Right atrium auricular region (tissue), 2 donors: ENCODE results near the gene PMPCA. TPM values are rescaled to one million over a fixed set of nuclear protein-coding genes. Genes with fewer than 3 reads are reported as not detected.

Experiments used
- DNase-seq: peaks from one replicate; pipeline ENCODE4 v3.0.0-alpha.2; 2019; ENCODE audit warnings: low spot score
- H3K27ac ChIP-seq, 2 donors: fragments of 200-600 bp; sonication (generic); 1 replicate in 1 of 2; 2 replicates in 1 of 2; pipeline ENCODE4 v1.5.1; 2016 to 2019
- H3K27me3 ChIP-seq, 2 donors: fragments of 200-600 bp; sonication (generic); one replicate each; pipeline versions ENCODE4 v1.5.1 to v1.6.0; 2017 to 2019
- H3K36me3 ChIP-seq: fragments of 200-600 bp; sonication (generic); one replicate; pipeline ENCODE4 v1.5.1; 2016
- H3K4me1 ChIP-seq, 2 donors: fragments of 200-600 bp; sonication (generic); one replicate each; pipeline versions ENCODE4 v1.5.1 to v1.6.0; 2017 to 2019
- H3K4me3 ChIP-seq, 2 donors: fragments of 200-600 bp; sonication (generic); 1 replicate in 1 of 2; 2 replicates in 1 of 2; pipeline ENCODE4 v1.5.1; 2017 to 2019; ENCODE audit warnings: mild to moderate bottlenecking in 1 of 2, moderate library complexity in 1 of 2
- H3K9me3 ChIP-seq, 2 donors: fragments of 200-600 bp; sonication (generic); one replicate each; pipeline ENCODE4 v1.5.1; 2019
- CTCF ChIP-seq, 2 donors: fragments of 200-600 bp; sonication (generic); IDR thresholded peaks; one replicate each; pipeline ENCODE4 v1.5.1; 2019; ENCODE audit warnings: antibody characterized with exemption in 2 of 2
- total RNA-seq, 2 donors: library from RNA; depleted of rRNA; stranded (reverse); fragments of >200 nt; gene quantifications; one replicate each; pipeline ENCODE4 v1.1.0, GENCODE V29; 2016

The PMPCA gene
- total RNA-seq, 2 donors from 2014 or later, result 40.8 to 47.4 TPM

- TF ChIP-seq CTCF (IDR thresholded peaks at IDR 0.05), result no peak
- Histone ChIP-seq H3K27ac (no peak overlapping the region), H3K4me3 (no peak overlapping the region), H3K9me3 (no peaks in the 10 kb centered on the region), H3K27me3 (no peaks in the 10 kb centered on the region), H3K4me1 (no peaks in the 10 kb centered on the region), H3K36me3 (peaks cover 21% of the 10 kb centered on the region)
- no peak for DNase-seq
Measured at GRCh38 chr9:136430588-136431234, 20.3 kb downstream of the PMPCA start.

- Histone ChIP-seq H3K4me3 (no peak overlapping the region), H3K36me3 (peaks cover 21% of the 10 kb centered on the region), H3K27ac (no peak overlapping the region), H3K9me3 (no peaks in the 10 kb centered on the region), H3K27me3 (no peaks in the 10 kb centered on the region), H3K4me1 (peaks cover 0 to 7% of the 10 kb centered on the region in 2 donors)
- TF ChIP-seq CTCF (IDR thresholded peaks at IDR 0.05), result no peak
- no peak for DNase-seq
Measured at GRCh38 chr9:136431782-136432350, 21.4 kb downstream of the PMPCA start.

- Histone ChIP-seq H3K4me1 (peaks cover 0 to 14% of the 10 kb centered on the region in 2 donors), H3K36me3 (peaks cover 21% of the 10 kb centered on the region), H3K27me3 (no peaks in the 10 kb centered on the region), H3K27ac (no peak overlapping the region), H3K4me3 (no peak overlapping the region), H3K9me3 (no peaks in the 10 kb centered on the region)
- DNase-seq, result no peak
- no peak for TF ChIP-seq CTCF (IDR thresholded peaks at IDR 0.05)
Measured at GRCh38 chr9:136432591-136432990, 22.1 kb downstream of the PMPCA start.

GRCh38 chr9:136433043-136433715 lies 22.7 kb downstream of the PMPCA start:
- H3K36me3 ChIP-seq, result peaks cover 21% of the 10 kb centered on the region
- DNase-seq, result no peak
- peaks cover 0 to 20% of the 10 kb centered on the region in 2 donors for H3K4me1 ChIP-seq
- H3K27me3 ChIP-seq, result no peaks in the 10 kb centered on the region
- no peak overlapping the region for H3K27ac ChIP-seq
- TF ChIP-seq CTCF (IDR thresholded peaks at IDR 0.05), result no peak
- no peak overlapping the region for H3K4me3 ChIP-seq
- H3K9me3 ChIP-seq, result no peaks in the 10 kb centered on the region

GRCh38 chr9:136433849-136434579 lies 23.6 kb downstream of the PMPCA start:
- TF ChIP-seq CTCF (IDR thresholded peaks at IDR 0.05), result no peak
- Histone ChIP-seq H3K4me1 (peaks cover 0 to 28% of the 10 kb centered on the region in 2 donors), H3K4me3 (no peak overlapping the region), H3K27me3 (no peaks in the 10 kb centered on the region), H3K36me3 (peaks cover 15% of the 10 kb centered on the region), H3K9me3 (no peaks in the 10 kb centered on the region), H3K27ac (no peak overlapping the region)
- DNase-seq, result no peak
